GM19239 (cell line): ENCODE results near the gene CBLC.

ENCODE experiments used
- DNase-seq: peaks from one replicate; pipeline ENCODE4 v3.0.0; 2011; ENCODE audit warnings: low spot score; ENCODE audit not compliant: insufficient read length
- FAIRE-seq: peaks from 2 replicates; lab custom pipeline; 2011; peaks lifted over from hg19 to GRCh38; lab: Jason Lieb, UNC

The CBLC gene

GRCh38 chr19:44746616-44746945 is 31.1 kb upstream of the CBLC start:
- no peak for FAIRE-seq
- DNase-seq: no peak

- peak; percentile 89 for FAIRE-seq
- DNase-seq: peak; percentile 58
These were observed 30.5 kb upstream of the CBLC start for GRCh38 chr19:44746946-44747738.

- FAIRE-seq (no peak), DNase-seq (peak; percentile 49)
These were observed 29.8 kb upstream of the CBLC start for GRCh38 chr19:44747739-44748425.

GRCh38 chr19:44748426-44749254 is 29.1 kb upstream of the CBLC start, which contains the start of gene BCL3:
TSS of gene BCL3 (plus strand) at chr19:44748708. CDS start at chr19:44748791, 83 bp downstream.
- FAIRE-seq (no peak), DNase-seq (peak; percentile 59)

GRCh38 chr19:44749292-44749691 is 28.4 kb upstream of the CBLC start:
- peak; percentile 21 for FAIRE-seq
- no peak for DNase-seq

GRCh38 chr19:44749994-44750393 is 27.7 kb upstream of the CBLC start:
- DNase-seq (no peak), FAIRE-seq (no peak)

- FAIRE-seq: no peak
- DNase-seq: no peak
These were observed 25.4 kb upstream of the CBLC start for GRCh38 chr19:44752123-44752815.

GRCh38 chr19:44752816-44753625 is 24.7 kb upstream of the CBLC start:
- FAIRE-seq (peak; percentile 98), DNase-seq (peak; percentile 96)

- no peak for FAIRE-seq
- DNase-seq: no peak
These were observed 24.1 kb upstream of the CBLC start for GRCh38 chr19:44753626-44753931.

- peak; percentile 89 for FAIRE-seq
These were observed 23.5 kb upstream of the CBLC start for GRCh38 chr19:44753932-44754749.

GRCh38 chr19:44754750-44755080 is 23.0 kb upstream of the CBLC start:
- DNase-seq (no peak), FAIRE-seq (no peak)

More at GRCh38 chr19:44753932-44754749, 23.5 kb upstream of the CBLC start:
- peak; percentile 85 for DNase-seq

- DNase-seq (no peak), FAIRE-seq (no peak)
These were observed 22.5 kb upstream of the CBLC start for GRCh38 chr19:44755219-44755618.

GRCh38 chr19:44756089-44756562 is 21.6 kb upstream of the CBLC start:
- FAIRE-seq (no peak), DNase-seq (no peak)

GRCh38 chr19:44757057-44757734 is 20.5 kb upstream of the CBLC start:
- DNase-seq: no peak

GRCh38 chr19:44757735-44758505 is 19.8 kb upstream of the CBLC start:
- FAIRE-seq: no peak
- no peak for DNase-seq

More at GRCh38 chr19:44757057-44757734, 20.5 kb upstream of the CBLC start:
- no peak for FAIRE-seq

GRCh38 chr19:44758596-44758995 is 19.1 kb upstream of the CBLC start:
- no peak for DNase-seq
- no peak for FAIRE-seq

GRCh38 chr19:44759083-44759804 is 18.4 kb upstream of the CBLC start:
- DNase-seq: no peak
- no peak for FAIRE-seq
